ENCODE results near the gene SLC7A8.

GRCh38 chr14:23140371-23140770 lies 43.1 kb downstream of the SLC7A8 start:
- TF ChIP-seq CTCF (IDR thresholded peaks at IDR 0.05 in 2 of 3, conservative IDR thresholded peaks at IDR 0.05 in 1 of 3; ENCODE audit: control insufficient read depth in 2 of 3, extremely low read depth in 1 of 3, insufficient read depth in 1 of 3, low read depth in 3 of 3, low read length in 3 of 3) (no peak), POLR2AphosphoS5 (IDR thresholded peaks at IDR 0.05; ENCODE audit: low read length) (no peak), EZH2 (IDR thresholded peaks at IDR 0.05; ENCODE audit: borderline replicate concordance, control insufficient read depth, low read depth, low read length) (no peak), MTA2 (IDR thresholded peaks at IDR 0.05; ENCODE audit: low read depth) (no peak), SMC3 (IDR thresholded peaks at IDR 0.05; ENCODE audit: borderline replicate concordance, low read length) (no peak), NBN (IDR thresholded peaks at IDR 0.05) (no peak), CEBPB (IDR thresholded peaks at IDR 0.05; ENCODE audit: borderline replicate concordance in 1 of 2, low read depth in 2 of 2, low read length in 2 of 2) (no peak), ATF3 (IDR thresholded peaks at IDR 0.05; ENCODE audit: borderline replicate concordance, extremely low read depth, low read depth, low read length) (no peak), POU2F2 (IDR thresholded peaks at IDR 0.05; ENCODE audit: borderline replicate concordance, low read depth, low read length) (no peak), MXI1 (IDR thresholded peaks at IDR 0.05; ENCODE audit: low read depth, low read length) (no peak), ZBTB4 (CRISPR knock-in tag; IDR thresholded peaks at IDR 0.05) (no peak), PBX3 (IDR thresholded peaks at IDR 0.05; ENCODE audit: insufficient replicate concordance, low read depth, low read length) (no peak), NR2F1 (conservative IDR thresholded peaks at IDR 0.05) (no peak)

Measured in GM12878 (cell line).